Trophoblast cell (in vitro differentiated cells and primary cell): ENCODE data around the gene ANKEF1.

Experiments used
- DNase-seq, 2 donors: peaks; one replicate each; pipeline ENCODE4 v3.0.0-alpha.2; 2016
- H2AFZ ChIP-seq: 2 replicates; pipeline ENCODE4 v1.6.1; 2013; ENCODE audit warnings: low read length, moderate library complexity, mild to moderate bottlenecking; ENCODE audit not compliant: insufficient read depth, poor library complexity
- H2AK5ac ChIP-seq: 2 replicates; pipeline ENCODE4 v1.6.1; 2013; ENCODE audit warnings: mild to moderate bottlenecking, low read length
- H2BK120ac ChIP-seq: 2 replicates; pipeline ENCODE4 v1.6.1; 2013; ENCODE audit warnings: low read length, mild to moderate bottlenecking, moderate library complexity; ENCODE audit not compliant: insufficient read depth, poor library complexity
- H2BK12ac ChIP-seq: 2 replicates; pipeline ENCODE4 v1.6.1; 2013; ENCODE audit warnings: mild to moderate bottlenecking, low read length, moderate library complexity
- H2BK5ac ChIP-seq: 2 replicates; pipeline ENCODE4 v1.6.1; 2013; ENCODE audit warnings: low read length, low read depth, moderate library complexity, mild to moderate bottlenecking; ENCODE audit not compliant: poor library complexity
- H3K14ac ChIP-seq: 2 replicates; pipeline ENCODE4 v1.6.1; 2013; ENCODE audit warnings: mild to moderate bottlenecking, low read length
- H3K18ac ChIP-seq: 2 replicates; pipeline ENCODE4 v1.6.1; 2013; ENCODE audit warnings: mild to moderate bottlenecking, low read length
- H3K23ac ChIP-seq: 2 replicates; pipeline ENCODE4 v1.6.1; 2013; ENCODE audit warnings: low read length
- H3K27ac ChIP-seq: 2 replicates; pipeline ENCODE4 v1.5.1; 2013; ENCODE audit warnings: low read depth, mild to moderate bottlenecking, inconsistent platforms, low read length, moderate library complexity
- H3K27me3 ChIP-seq: 2 replicates; pipeline ENCODE4 v1.6.1; 2013; ENCODE audit warnings: inconsistent platforms, mild to moderate bottlenecking, low read length, moderate library complexity; ENCODE audit not compliant: insufficient read depth
- H3K36me3 ChIP-seq, 2 experiments: 1 replicate in 1 of 2; 2 replicates in 1 of 2; pipeline ENCODE4 v1.6.1; 2013; ENCODE audit warnings: low read length in 2 of 2, mild to moderate bottlenecking in 2 of 2, moderate library complexity in 1 of 2; ENCODE audit not compliant: insufficient read depth in 2 of 2, control insufficient read depth in 1 of 2
- H3K4ac ChIP-seq: 2 replicates; pipeline ENCODE4 v1.6.1; 2013; ENCODE audit warnings: low read depth, mild to moderate bottlenecking, low read length, moderate library complexity
- H3K4me1 ChIP-seq, 2 experiments: 1 replicate in 1 of 2; 2 replicates in 1 of 2; pipeline ENCODE4 v1.6.1; 2013; ENCODE audit warnings: low read length in 2 of 2, mild to moderate bottlenecking in 2 of 2, moderate library complexity in 1 of 2; ENCODE audit not compliant: insufficient read depth in 2 of 2, control insufficient read depth in 1 of 2
- H3K4me2 ChIP-seq: 2 replicates; pipeline ENCODE4 v1.6.1; 2013; ENCODE audit warnings: inconsistent platforms, mild to moderate bottlenecking, low read length, moderate library complexity
- H3K4me3 ChIP-seq: 2 replicates; pipeline ENCODE4 v1.5.1; 2013; ENCODE audit warnings: mild to moderate bottlenecking, low read depth, low read length, inconsistent platforms
- H3K79me1 ChIP-seq: one replicate; pipeline ENCODE4 v1.6.1; 2013; ENCODE audit warnings: low read length
- H3K79me2 ChIP-seq: 2 replicates; pipeline ENCODE4 v1.6.1; 2013; ENCODE audit warnings: low read length, mild to moderate bottlenecking; ENCODE audit not compliant: control insufficient read depth, insufficient read depth, poor library complexity
- H3K9ac ChIP-seq: 2 replicates; pipeline ENCODE4 v1.6.1; 2013; ENCODE audit warnings: mild to moderate bottlenecking, low read length
- H3K9me3 ChIP-seq: 2 replicates; pipeline ENCODE4 v1.6.1; 2013; ENCODE audit warnings: low read depth, mild to moderate bottlenecking, control low read depth, inconsistent platforms, low read length; ENCODE audit not compliant: insufficient read depth
- H4K12ac ChIP-seq: 2 replicates; pipeline ENCODE4 v1.6.1; 2013; ENCODE audit warnings: low read depth, mild to moderate bottlenecking, low read length, moderate library complexity
- H4K8ac ChIP-seq: 2 replicates; pipeline ENCODE4 v1.6.1; 2013; ENCODE audit warnings: low read depth, mild to moderate bottlenecking, low read length, moderate library complexity
- H4K91ac ChIP-seq: one replicate; pipeline ENCODE4 v1.6.1; 2013; ENCODE audit warnings: low read depth, mild to moderate bottlenecking, low read length, moderate library complexity
- WGBS: extraction: QIAGEN DNeasy Blood & Tissue Kit; methylation state at CpG from one replicate; pipeline ENCODE4 v1.1.7; 2013; ENCODE audit warnings: missing lambda C conversion rate; ENCODE audit not compliant: insufficient read length, insufficient coverage; ENCODE audit errors: extremely low coverage; 5-methylcytosine and 5-hydroxymethylcytosine counted together

Gene ANKEF1

GRCh38 chr20:10075606-10076005 lies 40.8 kb downstream of the ANKEF1 start:
- H3K4ac ChIP-seq = no peak overlapping the region
- no peak overlapping the region for H3K4me3 ChIP-seq
- no peaks in the 10 kb centered on the region for H3K4me1 ChIP-seq
- no peak for DNase-seq
- H3K79me2 ChIP-seq = no peaks in the 10 kb centered on the region
- no peak overlapping the region for H3K23ac ChIP-seq
- no peaks in the 10 kb centered on the region for H3K27me3 ChIP-seq
- whole genome bisulfite sequencing = no CpG with 5 or more reads among the region's 2 CpGs
- H3K9ac ChIP-seq = no peak overlapping the region
- no peak overlapping the region for H2AK5ac ChIP-seq
- H2BK5ac ChIP-seq = no peak overlapping the region
- H2AFZ ChIP-seq = no peak overlapping the region
- no peak overlapping the region for H2BK12ac ChIP-seq
- no peaks in the 10 kb centered on the region for H3K36me3 ChIP-seq
- H4K12ac ChIP-seq = no peak overlapping the region
- H4K8ac ChIP-seq = no peak overlapping the region
- H3K4me2 ChIP-seq = no peak overlapping the region
- H4K91ac ChIP-seq = no peak overlapping the region
- no peak overlapping the region for H3K18ac ChIP-seq
- no peaks in the 10 kb centered on the region for H3K9me3 ChIP-seq
- peaks cover 2% of the 10 kb centered on the region for H3K79me1 ChIP-seq
- no peak overlapping the region for H3K14ac ChIP-seq
- H2BK120ac ChIP-seq = no peak overlapping the region
- H3K27ac ChIP-seq = no peak overlapping the region

DNA sequence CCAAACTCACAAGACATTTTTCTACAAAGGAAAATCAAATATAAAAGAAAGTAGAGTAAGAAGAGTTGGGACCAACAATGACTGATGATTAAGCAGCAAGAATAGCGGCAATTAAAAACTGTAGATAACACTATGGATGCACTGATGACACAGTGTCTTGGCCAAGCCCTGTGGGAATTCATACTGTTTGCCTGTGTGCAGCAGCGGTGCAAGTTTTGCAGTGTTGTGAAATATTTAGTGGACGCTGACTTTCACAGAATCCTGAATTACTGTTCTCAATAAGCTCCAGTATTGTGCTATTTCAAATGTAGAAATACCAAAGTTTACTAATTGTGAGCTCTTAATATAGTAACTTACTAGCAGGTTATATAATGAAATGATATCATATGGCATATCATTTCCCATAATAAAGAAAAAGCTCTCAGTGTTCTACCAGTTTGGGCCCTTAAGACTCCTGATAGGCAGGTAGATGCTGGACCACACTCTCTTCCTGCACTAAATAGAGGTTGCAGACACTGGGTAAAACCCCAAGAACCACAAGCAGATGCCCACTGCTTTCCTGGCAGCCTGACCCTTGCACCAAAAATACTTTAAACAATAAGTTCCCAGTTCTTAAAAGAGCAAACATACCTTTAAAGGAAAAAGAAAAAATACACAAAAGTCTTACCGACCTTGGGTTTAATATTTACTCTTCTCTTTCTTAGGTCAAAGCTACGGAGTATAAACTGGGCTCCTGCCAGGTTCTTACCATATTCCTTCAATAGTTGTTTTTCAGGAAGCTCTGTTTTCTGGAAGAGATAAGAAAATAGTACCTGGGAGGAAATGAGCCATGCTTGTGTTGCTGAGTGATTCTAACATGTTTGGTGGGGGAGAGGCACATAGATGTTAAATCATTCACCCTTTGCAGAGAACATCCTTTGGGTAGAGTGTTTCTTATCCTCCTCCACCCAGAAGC lies 41.6 kb downstream of the ANKEF1 start:
- H3K79me1 ChIP-seq = peaks cover 2% of the 10 kb centered on the region
- H3K27me3 ChIP-seq = no peaks in the 10 kb centered on the region
- no peak overlapping the region for H4K8ac ChIP-seq
- no peak overlapping the region for H4K91ac ChIP-seq
- no peak overlapping the region for H2AFZ ChIP-seq
- H3K9me3 ChIP-seq = no peaks in the 10 kb centered on the region
- H3K14ac ChIP-seq = no peak overlapping the region
- no peak overlapping the region for H3K27ac ChIP-seq
- H3K23ac ChIP-seq = no peak overlapping the region
- no CpG with 5 or more reads among the region's 5 CpGs for WGBS
- no peak overlapping the region for H2BK120ac ChIP-seq
- H3K4me2 ChIP-seq = no peak overlapping the region
- H2BK5ac ChIP-seq = no peak overlapping the region
- no peaks in the 10 kb centered on the region for H3K36me3 ChIP-seq
- no peak overlapping the region for H2BK12ac ChIP-seq
- H4K12ac ChIP-seq = no peak overlapping the region
- no peak overlapping the region for H3K4ac ChIP-seq
- H2AK5ac ChIP-seq = no peak overlapping the region
- no peak overlapping the region for H3K4me3 ChIP-seq
- no peaks in the 10 kb centered on the region for H3K79me2 ChIP-seq
- H3K4me1 ChIP-seq = no peaks in the 10 kb centered on the region
- H3K18ac ChIP-seq = no peak overlapping the region
- H3K9ac ChIP-seq = no peak overlapping the region
- DNase-seq = no peak

- Histone ChIP-seq H3K4ac (no peak overlapping the region), H2AK5ac (no peak overlapping the region), H2AFZ (no peak overlapping the region), H3K36me3 (no peaks in the 10 kb centered on the region), H4K91ac (no peak overlapping the region), H2BK5ac (no peak overlapping the region), H4K8ac (no peak overlapping the region), H3K23ac (no peak overlapping the region), H2BK120ac (no peak overlapping the region), H3K79me1 (peaks cover 2% of the 10 kb centered on the region), H3K14ac (no peak overlapping the region), H3K4me3 (no peak overlapping the region), H2BK12ac (no peak overlapping the region), H3K79me2 (no peaks in the 10 kb centered on the region), H4K12ac (no peak overlapping the region), H3K27me3 (no peaks in the 10 kb centered on the region), H3K27ac (no peak overlapping the region), H3K9me3 (no peaks in the 10 kb centered on the region), H3K4me2 (no peak overlapping the region), H3K4me1 (no peaks in the 10 kb centered on the region), H3K18ac (no peak overlapping the region), H3K9ac (no peak overlapping the region)
- WGBS = no CpG with 5 or more reads among the region's 4 CpGs
- no peak for DNase-seq
Measured at GRCh38 chr20:10077081-10077471, 42.3 kb downstream of the ANKEF1 start.

- Histone ChIP-seq H3K23ac (no peak overlapping the region), H3K4me3 (no peak overlapping the region), H3K4me1 (no peaks in the 10 kb centered on the region), H4K12ac (no peak overlapping the region), H3K9ac (no peak overlapping the region), H2BK12ac (no peak overlapping the region), H2AK5ac (no peak overlapping the region), H3K79me1 (peaks cover 2% of the 10 kb centered on the region), H3K36me3 (no peaks in the 10 kb centered on the region), H2AFZ (no peak overlapping the region), H4K8ac (no peak overlapping the region), H3K9me3 (no peaks in the 10 kb centered on the region), H3K27me3 (no peaks in the 10 kb centered on the region), H3K79me2 (no peaks in the 10 kb centered on the region), H2BK120ac (no peak overlapping the region), H3K4me2 (no peak overlapping the region), H3K4ac (no peak overlapping the region), H3K27ac (no peak overlapping the region), H3K18ac (no peak overlapping the region), H4K91ac (no peak overlapping the region), H2BK5ac (no peak overlapping the region), H3K14ac (no peak overlapping the region)
- no CpG with 5 or more reads among the region's 2 CpGs for WGBS
- no peak for DNase-seq
Measured at GRCh38 chr20:10077886-10078285, 43.1 kb downstream of the ANKEF1 start.
